ENCODE data around the gene HMBS.

HMBS gene

GRCh38 chr11:119077839-119078238 lies 6.8 kb upstream of the HMBS start:
- no peak for DNase-seq

- no peak for DNase-seq
These were observed 5.8 kb upstream of the HMBS start for GRCh38 chr11:119078675-119079420.

GRCh38 chr11:119081682-119082260 lies 2.9 kb upstream of the HMBS start:
- no peak for DNase-seq

- DNase-seq = no peak
These were observed 761 bp downstream of the HMBS start for GRCh38 chr11:119085437-119085847.

- DNase-seq = no peak
These were observed 2.4 kb downstream of the HMBS start for GRCh38 chr11:119087123-119087522.

- DNase-seq = no peak
These were observed 3.1 kb downstream of the HMBS start for GRCh38 chr11:119087747-119088241.

- no peak for DNase-seq
These were observed 3.7 kb downstream of the HMBS start for GRCh38 chr11:119088406-119088805.

GRCh38 chr11:119089319-119089718 lies 4.6 kb downstream of the HMBS start:
- no peak for DNase-seq

GRCh38 chr11:119091178-119091577 lies 6.5 kb downstream of the HMBS start:
- DNase-seq = no peak

- no peak for DNase-seq
These were observed 7.5 kb downstream of the HMBS start for GRCh38 chr11:119091966-119092879.

GRCh38 chr11:119092880-119093842 lies 8.5 kb downstream of the HMBS start:
- no peak for DNase-seq

GRCh38 chr11:119093942-119094815 lies 9.5 kb downstream of the HMBS start:
- DNase-seq = peak; percentile 47

GRCh38 chr11:119094816-119095065 lies 10.1 kb downstream of the HMBS start:
- DNase-seq = peak; percentile 50

- peak; percentile 89 for DNase-seq
These were observed 10.6 kb downstream of the HMBS start for GRCh38 chr11:119095066-119095880.

GRCh38 chr11:119099711-119100110 lies 15.0 kb downstream of the HMBS start:
- no peak for DNase-seq

- no peak for DNase-seq
These were observed 15.7 kb downstream of the HMBS start for GRCh38 chr11:119100246-119100970.

GRCh38 chr11:119100994-119101758 lies 16.5 kb downstream of the HMBS start:
- DNase-seq = no peak

GRCh38 chr11:119101759-119102423 lies 17.2 kb downstream of the HMBS start, which contains the start of gene DPAGT1:
TSS of gene DPAGT1 (minus strand) at chr11:119101853. CDS start at chr11:119101655, 198 bp downstream.
- DNase-seq = no peak
